ENCODE measurements around the gene SMARCD1. TPM values are rescaled to one million over a fixed set of nuclear protein-coding genes. Genes with fewer than 3 reads are reported as not detected.

Gene SMARCD1
- total RNA-seq, 1 donor from 2014 or later, result 61.4 TPM

DNA sequence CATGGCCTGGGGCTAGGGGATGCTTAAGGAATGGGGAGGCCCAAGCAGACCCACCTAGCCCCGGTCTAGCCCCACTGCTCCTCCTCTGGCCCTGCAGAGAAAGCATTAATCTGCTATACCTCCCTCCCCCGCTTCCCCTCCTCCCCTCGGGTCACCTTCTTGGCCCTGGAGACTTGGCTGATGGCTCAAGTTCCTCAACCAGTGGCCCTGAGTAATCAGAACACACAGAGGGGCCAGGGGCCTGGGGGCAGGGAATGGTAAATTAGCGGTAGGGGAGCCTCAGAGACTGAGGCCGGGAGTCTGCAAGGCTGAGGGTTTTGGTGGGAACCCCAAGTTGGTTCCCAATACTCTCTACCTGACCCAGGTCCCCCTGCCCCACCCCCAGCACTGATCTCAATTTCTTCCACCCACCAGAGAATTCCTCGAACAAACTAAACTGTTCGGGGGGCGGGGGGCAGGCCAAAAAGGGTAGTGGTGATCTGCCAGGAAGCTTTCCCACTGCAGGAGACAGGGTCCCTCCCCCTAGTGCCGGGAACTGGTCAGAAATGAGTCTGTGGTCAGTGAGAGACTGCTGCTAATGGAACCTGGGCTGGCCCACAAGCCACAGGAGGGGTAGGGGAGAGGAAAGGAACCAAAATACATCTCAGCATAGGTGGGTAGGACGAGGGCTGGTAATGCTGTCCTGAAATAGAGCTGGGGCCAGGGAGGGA lies 12.8 kb upstream of the SMARCD1 start:
- Mint-ChIP-seq H3K4me1 (ENCODE audit: unreplicated experiment) (peaks cover 13% of the 10 kb centered on the region), H3K9me3 (ENCODE audit: unreplicated experiment) (no peaks in the 10 kb centered on the region), H3K36me3 (ENCODE audit: unreplicated experiment) (no peaks in the 10 kb centered on the region), H3K4me3 (ENCODE audit: unreplicated experiment) (no peak overlapping the region), H3K27me3 (ENCODE audit: unreplicated experiment) (no peaks in the 10 kb centered on the region), H3K27ac (ENCODE audit: unreplicated experiment) (no peak overlapping the region)
- no peak for DNase-seq (ENCODE audit: extremely low spot score, unreplicated experiment)
- TF ChIP-seq, protein P1, sequence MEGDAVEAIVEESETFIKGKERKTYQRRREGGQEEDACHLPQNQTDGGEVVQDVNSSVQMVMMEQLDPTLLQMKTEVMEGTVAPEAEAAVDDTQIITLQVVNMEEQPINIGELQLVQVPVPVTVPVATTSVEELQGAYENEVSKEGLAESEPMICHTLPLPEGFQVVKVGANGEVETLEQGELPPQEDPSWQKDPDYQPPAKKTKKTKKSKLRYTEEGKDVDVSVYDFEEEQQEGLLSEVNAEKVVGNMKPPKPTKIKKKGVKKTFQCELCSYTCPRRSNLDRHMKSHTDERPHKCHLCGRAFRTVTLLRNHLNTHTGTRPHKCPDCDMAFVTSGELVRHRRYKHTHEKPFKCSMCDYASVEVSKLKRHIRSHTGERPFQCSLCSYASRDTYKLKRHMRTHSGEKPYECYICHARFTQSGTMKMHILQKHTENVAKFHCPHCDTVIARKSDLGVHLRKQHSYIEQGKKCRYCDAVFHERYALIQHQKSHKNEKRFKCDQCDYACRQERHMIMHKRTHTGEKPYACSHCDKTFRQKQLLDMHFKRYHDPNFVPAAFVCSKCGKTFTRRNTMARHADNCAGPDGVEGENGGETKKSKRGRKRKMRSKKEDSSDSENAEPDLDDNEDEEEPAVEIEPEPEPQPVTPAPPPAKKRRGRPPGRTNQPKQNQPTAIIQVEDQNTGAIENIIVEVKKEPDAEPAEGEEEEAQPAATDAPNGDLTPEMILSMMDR (IDR thresholded peaks at IDR 0.05), result no peak

DNA sequence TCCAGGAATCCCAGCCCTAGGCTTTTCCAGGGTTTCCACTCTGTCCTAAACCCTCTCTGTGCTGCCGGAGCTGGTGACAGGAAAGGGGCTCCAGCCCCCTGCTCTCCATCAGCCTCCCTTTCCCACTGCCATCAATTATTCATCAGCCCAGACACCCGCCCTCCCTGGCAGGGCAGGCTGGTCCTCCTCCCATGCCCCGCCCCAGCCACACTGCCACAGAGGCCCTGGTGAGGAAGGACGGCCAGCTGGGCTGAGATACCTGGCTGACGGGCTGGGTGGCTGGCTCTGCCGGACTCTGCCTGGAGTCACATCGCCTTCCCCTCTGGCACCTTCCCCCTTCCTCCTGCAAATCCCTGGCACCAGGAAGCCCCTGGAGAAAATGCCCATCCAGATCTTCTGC lies 11.9 kb upstream of the SMARCD1 start:
- Mint-ChIP-seq H3K9me3 (ENCODE audit: unreplicated experiment) (no peaks in the 10 kb centered on the region), H3K4me1 (ENCODE audit: unreplicated experiment) (peaks cover 13% of the 10 kb centered on the region), H3K27me3 (ENCODE audit: unreplicated experiment) (no peaks in the 10 kb centered on the region), H3K27ac (ENCODE audit: unreplicated experiment) (no peak overlapping the region), H3K36me3 (ENCODE audit: unreplicated experiment) (no peaks in the 10 kb centered on the region), H3K4me3 (ENCODE audit: unreplicated experiment) (no peak overlapping the region)
- TF ChIP-seq, protein P1 (IDR thresholded peaks at IDR 0.05), result no peak
- DNase-seq (ENCODE audit: extremely low spot score, unreplicated experiment), result no peak

DNA sequence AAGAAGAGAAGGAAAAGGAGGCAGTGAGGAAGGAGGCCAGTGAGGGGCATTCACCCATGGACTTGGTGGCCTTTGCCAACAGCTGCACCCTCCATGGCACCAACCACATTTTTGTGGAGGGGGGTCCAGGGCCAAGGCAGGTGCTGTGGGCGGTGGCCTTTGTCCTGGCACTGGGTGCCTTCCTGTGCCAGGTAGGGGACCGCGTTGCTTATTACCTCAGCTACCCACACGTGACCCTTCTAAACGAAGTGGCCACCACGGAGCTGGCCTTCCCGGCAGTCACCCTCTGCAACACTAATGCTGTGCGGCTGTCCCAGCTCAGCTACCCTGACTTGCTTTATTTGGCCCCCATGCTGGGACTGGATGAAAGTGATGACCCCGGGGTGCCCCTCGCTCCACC lies 11.4 kb upstream of the SMARCD1 start:
- no peak overlapping the region for H3K27ac Mint-ChIP-seq (ENCODE audit: unreplicated experiment)
- no peaks in the 10 kb centered on the region for H3K9me3 Mint-ChIP-seq (ENCODE audit: unreplicated experiment)
- no peak overlapping the region for H3K4me3 Mint-ChIP-seq (ENCODE audit: unreplicated experiment)
- H3K4me1 Mint-ChIP-seq (ENCODE audit: unreplicated experiment), result peaks cover 13% of the 10 kb centered on the region
- DNase-seq (ENCODE audit: extremely low spot score, unreplicated experiment), result no peak
- H3K27me3 Mint-ChIP-seq (ENCODE audit: unreplicated experiment), result no peaks in the 10 kb centered on the region
- H3K36me3 Mint-ChIP-seq (ENCODE audit: unreplicated experiment), result no peaks in the 10 kb centered on the region
- TF ChIP-seq, protein P1 (IDR thresholded peaks at IDR 0.05), result no peak

DNA sequence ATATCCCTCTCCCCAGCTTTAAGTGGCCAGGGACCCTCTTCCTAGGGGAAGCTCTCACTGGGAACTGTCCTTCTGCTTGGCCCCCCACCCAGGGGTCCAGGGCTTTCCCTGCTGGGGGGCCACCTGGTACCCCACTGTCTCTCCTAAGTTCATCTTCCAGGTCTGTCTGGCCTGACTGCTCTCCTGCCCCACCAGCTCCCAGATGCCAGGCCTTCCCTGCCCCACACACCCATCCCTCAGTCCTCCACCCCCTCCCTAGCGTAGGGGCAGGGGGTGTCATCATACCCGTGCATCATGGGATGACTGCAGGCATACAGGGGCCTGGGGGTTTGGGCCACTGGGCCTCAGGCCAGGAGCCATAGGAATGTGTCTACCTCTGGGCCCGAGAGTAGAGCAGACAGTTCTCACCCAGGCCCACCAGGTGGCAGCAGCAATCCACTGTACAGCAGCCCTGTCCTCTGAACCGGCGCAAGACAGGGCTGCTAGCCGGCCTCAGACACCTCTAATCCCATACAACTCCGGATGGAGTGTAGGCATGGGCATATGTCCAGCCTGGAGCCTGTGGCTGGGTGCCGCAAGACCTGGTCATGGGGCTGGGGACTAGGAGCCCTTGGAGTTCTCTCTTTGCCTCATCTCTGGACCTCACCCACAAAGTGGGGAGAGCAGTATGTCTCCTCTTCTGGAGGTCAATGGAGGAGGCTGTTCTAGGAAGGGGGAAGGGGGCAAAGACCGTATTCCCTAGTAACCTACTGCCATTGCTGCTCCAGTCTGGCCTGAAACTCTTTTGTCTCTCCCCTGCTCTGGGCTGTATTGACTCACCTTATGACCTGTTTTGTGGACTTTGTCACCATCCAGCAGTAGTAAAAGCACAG lies 10.0 kb upstream of the SMARCD1 start:
- H3K9me3 Mint-ChIP-seq (ENCODE audit: unreplicated experiment), result no peaks in the 10 kb centered on the region
- TF ChIP-seq, protein P1 (IDR thresholded peaks at IDR 0.05), result peak; percentile 95
- no peaks in the 10 kb centered on the region for H3K36me3 Mint-ChIP-seq (ENCODE audit: unreplicated experiment)
- H3K27me3 Mint-ChIP-seq (ENCODE audit: unreplicated experiment), result no peaks in the 10 kb centered on the region
- H3K27ac Mint-ChIP-seq (ENCODE audit: unreplicated experiment), result peak overlapping the region; percentile 68
- H3K4me1 Mint-ChIP-seq (ENCODE audit: unreplicated experiment), result peaks cover 10% of the 10 kb centered on the region
- H3K4me3 Mint-ChIP-seq (ENCODE audit: unreplicated experiment), result no peak overlapping the region
- DNase-seq (ENCODE audit: extremely low spot score, unreplicated experiment), result peak; percentile 95

DNA sequence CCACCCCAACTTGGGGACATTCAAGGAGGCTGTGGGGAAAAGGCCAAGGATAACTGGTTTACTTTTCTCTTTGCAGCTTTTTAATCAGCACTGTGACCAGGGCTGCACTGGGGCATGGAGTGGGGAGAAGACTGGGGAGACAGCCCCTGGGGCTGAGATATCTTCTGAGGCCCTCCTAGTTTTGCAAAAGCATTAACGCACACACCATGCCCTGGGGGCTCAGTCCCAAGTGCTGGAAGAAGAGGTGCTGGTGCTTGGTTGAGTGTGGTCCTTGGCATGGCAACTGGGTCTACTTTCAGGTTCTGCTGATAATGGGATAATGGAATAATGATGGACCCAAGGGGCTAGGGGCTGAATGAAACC lies 9.4 kb upstream of the SMARCD1 start:
- DNase-seq (ENCODE audit: extremely low spot score, unreplicated experiment), result no peak
- H3K27ac Mint-ChIP-seq (ENCODE audit: unreplicated experiment), result no peak overlapping the region
- TF ChIP-seq, protein P1 (IDR thresholded peaks at IDR 0.05), result no peak
- H3K27me3 Mint-ChIP-seq (ENCODE audit: unreplicated experiment), result no peaks in the 10 kb centered on the region
- H3K4me1 Mint-ChIP-seq (ENCODE audit: unreplicated experiment), result peaks cover 4% of the 10 kb centered on the region
- H3K4me3 Mint-ChIP-seq (ENCODE audit: unreplicated experiment), result no peak overlapping the region
- H3K36me3 Mint-ChIP-seq (ENCODE audit: unreplicated experiment), result no peaks in the 10 kb centered on the region
- H3K9me3 Mint-ChIP-seq (ENCODE audit: unreplicated experiment), result no peaks in the 10 kb centered on the region
